GM21619 (cell line): Measurements from ENCODE around the gene TRAF6.
"Not testable (repeated sequence)": the region's sequence is repeated elsewhere in the genome, so short reads cannot be mapped to it uniquely, and the experiment has no call there.

Source experiments
- ATAC-seq: cut with Tn5 transposase; IDR thresholded peaks from one replicate; pipeline ENCODE4 v1.9.1; 2021; ENCODE audit not compliant: unreplicated experiment

TRAF6 gene

GRCh38 chr11:36493332-36493731, 16.7 kb downstream of the TRAF6 start:
- no peak for ATAC-seq

- ATAC-seq: no peak
These were observed 17.3 kb downstream of the TRAF6 start for GRCh38 chr11:36492724-36493304.

GRCh38 chr11:36490026-36490806, 19.9 kb downstream of the TRAF6 start:
- ATAC-seq: no peak

- peak; percentile 61 for ATAC-seq
These were observed 22.0 kb downstream of the TRAF6 start for GRCh38 chr11:36488096-36488495.

- ATAC-seq: no peak
These were observed 22.5 kb downstream of the TRAF6 start for GRCh38 chr11:36487619-36488018.

- ATAC-seq: no peak
These were observed 24.6 kb downstream of the TRAF6 start for GRCh38 chr11:36485298-36486002.

GRCh38 chr11:36483042-36483441, 27.0 kb downstream of the TRAF6 start:
- ATAC-seq: not testable (repeated sequence)

GRCh38 chr11:36480833-36481232, 29.2 kb downstream of the TRAF6 start:
- no peak for ATAC-seq

GRCh38 chr11:36478700-36479329, 31.3 kb downstream of the TRAF6 start:
- no peak for ATAC-seq

GRCh38 chr11:36475192-36475591, 34.9 kb downstream of the TRAF6 start:
- ATAC-seq: no peak

- no peak for ATAC-seq
These were observed 38.5 kb downstream of the TRAF6 start for GRCh38 chr11:36471577-36471976.

GRCh38 chr11:36469881-36470802, 39.9 kb downstream of the TRAF6 start:
- no peak for ATAC-seq

- no peak for ATAC-seq
These were observed 41.0 kb downstream of the TRAF6 start for GRCh38 chr11:36469063-36469462.

GRCh38 chr11:36467916-36468315, 42.2 kb downstream of the TRAF6 start:
- no peak for ATAC-seq

- ATAC-seq: no peak
These were observed 43.1 kb downstream of the TRAF6 start for GRCh38 chr11:36467012-36467411.

GRCh38 chr11:36465449-36466163, 44.5 kb downstream of the TRAF6 start:
- ATAC-seq: no peak

- no peak for ATAC-seq
These were observed 45.4 kb downstream of the TRAF6 start for GRCh38 chr11:36464720-36465119.

GRCh38 chr11:36463781-36464180, 46.3 kb downstream of the TRAF6 start:
- no peak for ATAC-seq

- ATAC-seq: no peak
These were observed 47.8 kb downstream of the TRAF6 start for GRCh38 chr11:36462321-36462720.

GRCh38 chr11:36460220-36460619, 49.9 kb downstream of the TRAF6 start:
- ATAC-seq: no peak
